Measurements from ENCODE around the gene NHSL2. TPM values are rescaled to one million over a fixed set of nuclear protein-coding genes. Genes with fewer than 3 reads are reported as not detected.

The NHSL2 gene
- total RNA-seq, 2 donors from 2014 or later: 1.0 to 4.1 TPM

GRCh38 chrX:71949363-71949762 is 38.7 kb downstream of the NHSL2 start:
- Histone ChIP-seq H3K27ac (no peak overlapping the region), H3K9ac (ENCODE audit: low read depth in 2 of 2, low read length in 2 of 2) (no peak overlapping the region), H3K36me3 (no peaks in the 10 kb centered on the region), H3K4me1 (no peaks in the 10 kb centered on the region), H3K9me3 (no peaks in the 10 kb centered on the region), H3K27me3 (peaks cover 3% of the 10 kb centered on the region), H3K4me3 (no peak overlapping the region)
- TF ChIP-seq, protein P1, sequence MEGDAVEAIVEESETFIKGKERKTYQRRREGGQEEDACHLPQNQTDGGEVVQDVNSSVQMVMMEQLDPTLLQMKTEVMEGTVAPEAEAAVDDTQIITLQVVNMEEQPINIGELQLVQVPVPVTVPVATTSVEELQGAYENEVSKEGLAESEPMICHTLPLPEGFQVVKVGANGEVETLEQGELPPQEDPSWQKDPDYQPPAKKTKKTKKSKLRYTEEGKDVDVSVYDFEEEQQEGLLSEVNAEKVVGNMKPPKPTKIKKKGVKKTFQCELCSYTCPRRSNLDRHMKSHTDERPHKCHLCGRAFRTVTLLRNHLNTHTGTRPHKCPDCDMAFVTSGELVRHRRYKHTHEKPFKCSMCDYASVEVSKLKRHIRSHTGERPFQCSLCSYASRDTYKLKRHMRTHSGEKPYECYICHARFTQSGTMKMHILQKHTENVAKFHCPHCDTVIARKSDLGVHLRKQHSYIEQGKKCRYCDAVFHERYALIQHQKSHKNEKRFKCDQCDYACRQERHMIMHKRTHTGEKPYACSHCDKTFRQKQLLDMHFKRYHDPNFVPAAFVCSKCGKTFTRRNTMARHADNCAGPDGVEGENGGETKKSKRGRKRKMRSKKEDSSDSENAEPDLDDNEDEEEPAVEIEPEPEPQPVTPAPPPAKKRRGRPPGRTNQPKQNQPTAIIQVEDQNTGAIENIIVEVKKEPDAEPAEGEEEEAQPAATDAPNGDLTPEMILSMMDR (IDR thresholded peaks at IDR 0.05): no peak
- DNase-seq: no peak
- intact Hi-C loops (cut with DNase I): no loop called here

- H3K36me3 ChIP-seq: no peaks in the 10 kb centered on the region
- H3K9ac ChIP-seq (ENCODE audit: low read depth in 2 of 2, low read length in 2 of 2): no peak overlapping the region
- H3K9me3 ChIP-seq: no peaks in the 10 kb centered on the region
- H3K4me3 ChIP-seq: no peak overlapping the region
- TF ChIP-seq, protein P1 (IDR thresholded peaks at IDR 0.05): no peak
- intact Hi-C loops (cut with DNase I): no loop called here
- H3K27ac ChIP-seq: no peak overlapping the region
- H3K4me1 ChIP-seq: no peaks in the 10 kb centered on the region
- no peak for DNase-seq
- H3K27me3 ChIP-seq: peaks cover 3% of the 10 kb centered on the region
Measured at GRCh38 chrX:71949844-71950445, 39.3 kb downstream of the NHSL2 start.

DNA sequence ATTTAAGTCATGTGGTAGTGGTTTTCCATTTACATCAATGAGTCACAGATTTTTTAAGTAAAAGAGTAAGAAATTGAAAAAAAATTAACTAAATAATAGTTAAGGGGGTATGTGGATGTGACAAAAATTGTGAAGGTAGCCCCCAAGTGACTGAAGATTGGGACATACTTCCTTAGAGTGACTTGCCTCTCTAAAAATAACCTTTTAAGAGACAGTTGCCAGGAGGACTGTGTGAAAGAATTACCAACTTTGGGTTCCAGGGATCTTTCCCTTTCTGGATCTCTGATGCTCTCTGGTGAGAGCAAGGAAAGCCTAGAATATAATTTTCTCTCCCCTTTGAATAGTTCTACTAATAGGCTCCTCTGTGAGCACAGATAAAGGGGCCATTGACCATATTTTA is 42.7 kb downstream of the NHSL2 start:
- Histone ChIP-seq H3K27ac (no peak overlapping the region), H3K4me3 (no peak overlapping the region), H3K36me3 (no peaks in the 10 kb centered on the region), H3K27me3 (peaks cover 3% of the 10 kb centered on the region), H3K9ac (ENCODE audit: low read depth in 2 of 2, low read length in 2 of 2) (no peak overlapping the region), H3K4me1 (no peaks in the 10 kb centered on the region), H3K9me3 (no peaks in the 10 kb centered on the region)
- no peak for DNase-seq
- TF ChIP-seq, protein P1 (IDR thresholded peaks at IDR 0.05): no peak
- intact Hi-C loops (cut with DNase I): no loop called here

- no peak overlapping the region for H3K4me3 ChIP-seq
- no peaks in the 10 kb centered on the region for H3K36me3 ChIP-seq
- DNase-seq: no peak
- no peak overlapping the region for H3K9ac ChIP-seq (ENCODE audit: low read depth in 2 of 2, low read length in 2 of 2)
- H3K27ac ChIP-seq: no peak overlapping the region
- intact Hi-C loops (cut with DNase I): no loop called here
- TF ChIP-seq, protein P1 (IDR thresholded peaks at IDR 0.05): no peak
- H3K4me1 ChIP-seq: no peaks in the 10 kb centered on the region
- no peaks in the 10 kb centered on the region for H3K9me3 ChIP-seq
- peaks cover 3% of the 10 kb centered on the region for H3K27me3 ChIP-seq
Measured at GRCh38 chrX:71953946-71954345, 43.3 kb downstream of the NHSL2 start.

DNA sequence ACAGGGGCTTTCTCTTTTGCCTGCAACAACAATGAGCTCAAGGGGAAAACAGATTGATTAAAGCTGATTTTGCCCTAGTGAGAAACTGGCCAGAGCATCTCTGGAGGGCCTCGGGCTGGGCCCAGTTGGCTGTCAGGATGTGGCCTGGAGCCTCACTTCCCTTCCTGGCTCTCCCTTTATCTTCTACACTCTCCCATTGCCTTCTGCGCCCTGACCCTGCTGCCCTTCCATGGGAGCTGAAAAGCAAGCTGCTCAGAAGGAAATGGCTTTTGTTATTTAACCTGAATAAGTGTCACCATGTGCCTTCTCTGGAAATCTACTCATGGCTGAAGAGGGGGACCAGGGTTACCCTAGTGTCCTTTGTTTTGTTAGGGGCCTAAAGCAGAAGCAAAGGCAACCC is 43.8 kb downstream of the NHSL2 start:
- TF ChIP-seq, protein P1 (IDR thresholded peaks at IDR 0.05): no peak
- intact Hi-C loops (cut with DNase I): no loop called here
- no peaks in the 10 kb centered on the region for H3K9me3 ChIP-seq
- no peaks in the 10 kb centered on the region for H3K36me3 ChIP-seq
- H3K27ac ChIP-seq: no peak overlapping the region
- no peaks in the 10 kb centered on the region for H3K4me1 ChIP-seq
- no peak overlapping the region for H3K4me3 ChIP-seq
- DNase-seq: no peak
- peaks cover 3% of the 10 kb centered on the region for H3K27me3 ChIP-seq
- H3K9ac ChIP-seq (ENCODE audit: low read depth in 2 of 2, low read length in 2 of 2): no peak overlapping the region
